Measurements from ENCODE around the gene VSTM1.

- no peak for TF ChIP-seq CTCF (conservative IDR thresholded peaks at IDR 0.05; ENCODE audit: low read depth, low read length)
- no peak for TF ChIP-seq EZH2 (IDR thresholded peaks at IDR 0.05; ENCODE audit: low read length, unreplicated experiment)
- no peak for TF ChIP-seq EZH2phosphoT487 (IDR thresholded peaks at IDR 0.05; ENCODE audit: borderline replicate concordance, low read length)
These were observed 64.0 kb downstream of the VSTM1 start for GRCh38 chr19:53999694-54000093.

Measured in PC-3 (cell line).